CD4-positive, alpha-beta T cell treated with Interleukin-15 for 1 hour (primary cell): ENCODE measurements around the gene HJURP.
"Not testable (repeated sequence)": the region's sequence is repeated elsewhere in the genome, so short reads cannot be mapped to it uniquely, and the experiment has no call there.

ENCODE experiments used
- DNase-seq: peaks from one replicate; pipeline ENCODE4 v3.0.0-alpha.2; 2020

Gene HJURP

GRCh38 chr2:233854241-233854981 is at the start of gene HJURP:
HJURP (minus strand) TSS chr2:233854535; CDS start chr2:233854500, 35 bp downstream.
- DNase-seq = peak; percentile 90

- DNase-seq = no peak
Observed at GRCh38 chr2:233901884-233902283, 47.5 kb upstream of the HJURP start.

- DNase-seq = no peak
Observed at GRCh38 chr2:233901367-233901766, 47.0 kb upstream of the HJURP start.

DNA sequence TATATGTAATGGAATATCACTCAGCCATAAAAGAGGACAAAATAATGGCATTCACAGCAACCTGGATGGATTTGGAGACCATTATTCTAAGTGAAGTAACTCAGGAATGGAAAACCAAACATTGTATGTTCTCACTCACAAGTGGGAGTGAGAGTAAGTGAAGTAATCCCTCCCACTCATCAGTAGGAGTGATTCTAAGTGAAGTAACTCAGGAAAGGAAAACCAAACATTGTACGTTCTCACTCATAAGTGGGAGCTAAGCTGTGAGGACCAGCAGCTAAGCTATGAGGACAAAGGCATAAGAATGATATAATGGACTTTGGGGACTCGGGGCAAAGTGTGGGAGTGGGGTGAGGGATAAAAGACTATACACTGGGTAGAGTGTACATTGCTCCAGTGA is 41.9 kb upstream of the HJURP start:
- DNase-seq = not testable (repeated sequence)

DNA sequence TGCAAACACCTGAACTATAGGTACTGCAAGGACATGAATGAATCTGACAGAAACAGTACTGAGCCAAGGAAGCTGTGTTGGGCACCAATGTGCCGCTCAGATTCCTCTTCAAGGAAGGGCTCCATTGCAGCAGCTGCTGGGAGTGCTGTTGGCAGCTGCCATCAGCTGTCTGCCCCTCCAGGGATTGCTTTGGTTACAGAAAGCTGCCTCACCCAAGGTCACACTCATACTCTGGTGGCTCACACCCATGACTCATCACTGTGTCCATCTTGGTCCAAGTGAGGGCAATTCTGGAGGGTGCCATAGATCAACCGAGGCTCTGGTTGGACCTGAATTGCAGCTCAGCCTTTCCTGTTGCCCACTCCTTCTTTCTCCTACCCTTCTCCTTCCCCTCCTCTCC is 38.5 kb upstream of the HJURP start:
- DNase-seq = no peak

- DNase-seq = no peak
Observed at GRCh38 chr2:233882353-233882752, 28.0 kb upstream of the HJURP start.

DNA sequence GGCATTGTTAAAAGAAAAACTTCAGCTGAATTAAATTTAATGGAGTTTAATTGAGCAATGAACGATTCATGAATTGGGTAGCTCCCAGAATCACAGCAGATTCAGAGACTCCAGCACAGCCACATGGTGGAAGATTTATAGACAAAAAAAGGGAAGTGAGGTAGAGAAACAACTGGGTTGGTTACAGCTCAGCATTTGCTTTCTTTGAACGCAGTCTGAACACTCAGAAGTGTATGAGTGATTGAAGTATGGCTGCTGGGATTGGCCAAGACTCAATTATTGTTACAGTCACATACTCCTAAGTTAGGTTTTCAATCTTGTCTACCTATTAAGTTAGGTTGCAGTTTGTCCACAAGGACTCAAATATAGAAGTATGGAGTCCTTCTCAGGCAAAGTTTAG is 17.8 kb upstream of the HJURP start:
- not testable (repeated sequence) for DNase-seq

- DNase-seq = no peak
Observed at GRCh38 chr2:233871432-233871831, 17.1 kb upstream of the HJURP start.

- peak; percentile 59 for DNase-seq
Observed at GRCh38 chr2:233867993-233868532, 13.7 kb upstream of the HJURP start, which contains the start of gene MSL3B. MSL3B (minus strand) TSS chr2:233868386.

GRCh38 chr2:233866479-233866878 is 12.1 kb upstream of the HJURP start:
- DNase-seq = no peak

GRCh38 chr2:233865838-233866237 is 11.5 kb upstream of the HJURP start:
- no peak for DNase-seq

GRCh38 chr2:233862261-233862768 is 8.0 kb upstream of the HJURP start:
- no peak for DNase-seq

DNA sequence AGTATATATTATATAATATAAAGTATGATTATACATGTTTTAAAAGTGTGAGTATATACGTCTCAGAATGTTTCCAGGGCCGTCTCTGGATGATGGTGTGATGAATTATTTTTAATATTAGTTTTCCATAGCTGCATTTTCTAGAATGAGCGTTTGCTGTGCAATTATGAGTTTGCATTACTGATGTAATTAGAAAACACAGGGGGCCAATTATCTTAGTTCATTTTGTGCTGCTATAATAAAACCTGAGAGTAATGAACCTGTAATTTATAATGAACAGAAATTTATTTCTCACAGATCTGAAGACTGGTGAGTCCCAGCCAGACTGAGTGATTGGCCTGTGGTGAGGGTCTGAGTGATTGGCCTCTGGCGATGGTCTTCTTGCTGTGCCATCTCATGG is 4.0 kb upstream of the HJURP start:
- DNase-seq = no peak

DNA sequence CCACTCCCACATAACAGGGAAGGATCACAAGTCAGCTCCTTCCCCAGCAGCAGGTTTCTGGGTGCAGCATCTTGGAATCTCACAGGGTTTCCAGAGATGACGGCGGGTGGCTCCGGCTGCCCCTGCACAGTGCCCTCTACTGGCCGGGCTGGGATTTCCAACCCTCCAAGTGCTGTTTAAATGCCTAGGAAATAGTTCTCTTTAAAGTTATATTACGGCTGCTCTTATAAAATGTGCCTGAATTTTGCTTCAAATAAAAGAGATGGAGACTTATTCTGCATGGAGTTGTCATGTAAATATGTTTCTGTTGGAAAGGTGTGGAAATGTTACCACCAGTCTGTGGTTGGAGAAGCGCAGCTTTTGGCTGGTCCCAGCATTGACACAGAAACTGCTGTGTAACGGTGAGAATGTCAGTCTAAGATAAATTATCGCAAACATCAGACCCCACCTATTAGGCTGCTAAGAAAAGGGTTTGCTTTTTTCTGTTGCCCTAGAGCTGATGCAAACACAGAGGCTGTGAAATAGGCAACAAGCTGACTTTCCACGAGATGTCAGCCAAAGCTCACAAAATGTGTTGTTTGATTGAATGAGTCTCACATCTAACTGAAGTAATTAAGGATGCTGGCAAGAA is 3.3 kb upstream of the HJURP start:
- peak; percentile 38 for DNase-seq

DNA sequence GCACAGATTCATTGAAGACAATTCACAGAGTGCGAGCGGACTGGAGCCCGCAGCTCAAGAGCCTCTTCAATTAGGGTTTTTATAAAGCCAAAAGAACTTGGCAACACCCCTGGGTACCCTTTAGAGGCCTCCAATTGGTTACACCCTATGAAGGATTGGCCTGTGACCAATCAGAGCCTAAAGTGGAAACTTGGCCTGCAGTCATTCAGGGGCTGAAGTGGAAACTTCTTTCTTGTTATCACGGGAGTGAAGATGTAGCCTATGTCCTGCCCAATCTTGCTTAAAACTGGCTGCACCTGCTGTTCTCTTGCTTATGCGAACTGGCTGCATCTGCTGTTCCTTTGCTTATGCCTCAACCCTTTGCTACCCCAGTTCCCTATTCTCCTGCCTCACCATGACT is 1.8 kb upstream of the HJURP start:
- no peak for DNase-seq

DNA sequence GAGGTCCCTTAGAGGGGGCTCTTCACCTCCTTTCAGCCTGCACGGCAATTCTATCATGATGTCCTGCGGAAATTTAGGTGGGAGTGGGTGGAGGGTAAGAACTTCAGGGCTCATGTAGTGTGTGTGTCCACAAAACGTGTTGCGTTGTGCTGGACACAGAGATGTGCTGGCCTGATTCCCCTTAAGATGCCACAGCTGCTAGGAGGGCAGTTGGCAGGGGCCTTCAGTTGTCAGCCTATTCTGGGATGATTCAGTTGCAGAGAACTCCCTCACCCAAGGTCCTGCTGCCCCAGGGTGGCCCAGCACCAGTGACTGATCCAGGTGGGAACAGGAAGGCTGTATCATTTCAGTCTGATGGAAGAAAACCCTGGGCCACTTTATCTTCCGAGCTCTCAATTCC is 1.0 kb upstream of the HJURP start:
- DNase-seq = no peak

GRCh38 chr2:233853883-233854240 is 473 bp downstream of the HJURP start:
- DNase-seq = no peak

GRCh38 chr2:233853353-233853752 is 982 bp downstream of the HJURP start:
- no peak for DNase-seq

- DNase-seq = no peak
Observed at GRCh38 chr2:233852056-233852455, 2.3 kb downstream of the HJURP start.

DNA sequence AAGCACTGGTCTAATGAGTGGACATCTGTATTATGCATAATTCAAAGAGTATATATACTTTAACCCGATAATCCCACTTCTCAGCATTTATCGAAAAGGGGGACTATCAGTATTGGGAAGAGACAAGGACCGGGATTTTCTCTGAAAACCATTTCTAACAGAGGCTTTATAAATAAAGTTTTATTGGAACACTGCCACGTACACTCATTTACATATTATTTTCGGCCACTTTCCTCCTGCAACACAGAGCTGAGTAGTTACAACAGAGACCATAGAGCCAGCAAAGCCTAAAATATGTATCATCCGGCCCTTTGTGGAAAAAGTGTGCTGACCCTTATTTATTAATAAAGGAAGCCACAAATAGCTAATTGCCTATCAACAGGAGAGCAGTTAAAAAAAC is 3.2 kb downstream of the HJURP start:
- DNase-seq = no peak

GRCh38 chr2:233850745-233851144 is 3.6 kb downstream of the HJURP start:
- DNase-seq = no peak

- no peak for DNase-seq
Observed at GRCh38 chr2:233849607-233850271, 4.6 kb downstream of the HJURP start.

GRCh38 chr2:233848276-233848675 is 6.1 kb downstream of the HJURP start:
- DNase-seq = no peak
